SKM-1 treated with dmso at 0.1 percent for 144 hours (cell line): Measurements from ENCODE around the gene HSPB8.
"Not testable (repeated sequence)": the region's sequence is repeated elsewhere in the genome, so short reads cannot be mapped to it uniquely, and the experiment has no call there.

Source experiments
- DNase-seq: peaks from one replicate; lab custom pipeline; 2025; ENCODE audit not compliant: unreplicated experiment; lab: John Stamatoyannopoulos, UW

HSPB8 gene

DNA sequence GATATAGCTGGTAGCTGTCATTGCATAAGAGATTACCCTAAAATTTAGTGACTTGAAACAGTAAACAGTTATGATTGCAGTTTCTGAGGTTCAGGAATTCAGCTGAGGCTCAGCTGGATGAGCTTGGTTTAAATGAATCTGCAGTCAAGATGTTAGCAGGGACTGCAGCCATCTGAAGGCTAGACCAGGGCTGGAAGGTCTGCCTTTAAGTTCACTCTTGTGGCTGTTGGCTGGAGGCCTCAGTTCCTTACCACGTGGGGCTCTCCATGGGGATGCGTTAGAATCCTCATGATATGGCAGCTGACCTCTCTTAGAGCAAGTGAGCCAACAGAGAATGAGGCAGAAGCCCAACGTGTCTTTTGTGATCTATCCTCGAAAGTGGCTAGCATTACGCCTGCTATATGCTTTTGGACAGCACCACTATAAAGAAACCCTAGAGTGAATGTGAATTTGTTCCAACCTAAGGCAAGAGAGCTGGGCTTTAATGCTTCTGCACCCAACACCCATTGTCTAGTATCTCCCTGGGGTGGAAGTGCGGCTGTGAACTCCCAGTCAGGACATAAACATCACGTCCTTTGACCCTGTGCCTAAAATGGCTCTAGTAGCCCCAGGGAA is 26.0 kb downstream of the HSPB8 start:
- no peak for DNase-seq

- no peak for DNase-seq
Observed at GRCh38 chr12:119206348-119207062, 27.8 kb downstream of the HSPB8 start.

GRCh38 chr12:119207063-119207560 is 28.4 kb downstream of the HSPB8 start:
- DNase-seq, result no peak

DNA sequence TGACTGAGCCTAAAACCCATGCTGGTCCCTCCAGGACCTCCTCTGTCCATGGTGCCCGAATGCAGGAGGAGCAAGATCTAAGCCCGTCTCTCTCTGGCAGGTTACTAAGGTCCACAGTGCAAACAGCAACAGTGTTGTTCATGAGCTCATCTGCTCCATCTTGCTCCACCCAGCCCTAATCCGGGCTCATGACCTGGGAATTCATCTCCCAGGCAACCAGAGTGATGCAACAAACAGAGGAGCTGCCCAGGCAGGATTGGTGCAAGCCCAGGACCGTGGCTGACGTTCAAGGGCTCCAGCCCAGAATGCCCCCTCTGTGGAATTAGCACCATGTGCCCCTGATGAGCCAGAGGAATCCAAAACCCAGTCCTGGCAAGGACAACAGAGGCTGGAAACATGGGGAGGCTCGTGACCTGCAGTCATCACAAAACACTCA is 29.9 kb downstream of the HSPB8 start:
- no peak for DNase-seq

DNA sequence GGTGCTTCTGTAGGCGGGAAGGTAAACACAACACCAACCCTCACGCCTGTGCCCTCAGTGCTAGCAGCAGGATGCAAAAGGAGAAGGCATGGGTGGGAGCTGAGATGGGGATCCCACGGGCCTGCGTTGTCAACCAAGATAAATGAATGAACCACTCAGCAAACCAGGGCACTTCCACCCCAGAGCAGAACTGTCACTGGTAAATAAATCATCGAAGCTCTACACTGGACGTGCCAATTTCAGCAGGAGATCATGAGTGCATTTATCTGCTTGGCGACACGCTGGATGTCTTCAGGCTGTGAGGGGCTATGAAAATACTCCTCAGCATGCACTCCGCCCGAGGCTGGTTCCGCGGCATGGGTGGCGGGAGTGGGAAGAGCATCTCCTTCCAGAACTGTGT is 33.2 kb downstream of the HSPB8 start:
- DNase-seq, result no peak

- no peak for DNase-seq
Observed at GRCh38 chr12:119216084-119216483, 37.4 kb downstream of the HSPB8 start.

- DNase-seq, result not testable (repeated sequence)
Observed at GRCh38 chr12:119218875-119219274, 40.1 kb downstream of the HSPB8 start.

GRCh38 chr12:119222222-119222951 is 43.7 kb downstream of the HSPB8 start:
- no peak for DNase-seq

GRCh38 chr12:119225454-119225853 is 46.7 kb downstream of the HSPB8 start:
- no peak for DNase-seq

DNA sequence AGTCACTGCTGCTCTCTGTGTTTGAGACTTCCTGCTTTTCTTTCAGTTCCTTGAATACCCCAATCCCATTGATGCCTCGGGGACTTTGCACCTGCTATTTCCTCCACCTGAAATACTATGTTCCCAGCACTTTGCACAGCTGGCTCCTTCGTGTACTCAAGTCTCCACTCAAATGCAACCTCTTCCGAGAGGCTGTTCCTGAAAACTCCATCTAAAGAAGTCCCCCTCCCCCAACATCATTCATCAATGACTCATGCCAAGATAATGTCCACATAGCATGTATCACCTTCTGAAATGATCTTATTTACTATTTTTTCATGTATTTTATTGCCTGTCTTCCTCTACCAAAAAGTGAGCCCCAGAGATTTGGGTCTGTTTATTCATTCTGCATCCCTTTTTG is 48.6 kb downstream of the HSPB8 start:
- DNase-seq, result no peak

DNA sequence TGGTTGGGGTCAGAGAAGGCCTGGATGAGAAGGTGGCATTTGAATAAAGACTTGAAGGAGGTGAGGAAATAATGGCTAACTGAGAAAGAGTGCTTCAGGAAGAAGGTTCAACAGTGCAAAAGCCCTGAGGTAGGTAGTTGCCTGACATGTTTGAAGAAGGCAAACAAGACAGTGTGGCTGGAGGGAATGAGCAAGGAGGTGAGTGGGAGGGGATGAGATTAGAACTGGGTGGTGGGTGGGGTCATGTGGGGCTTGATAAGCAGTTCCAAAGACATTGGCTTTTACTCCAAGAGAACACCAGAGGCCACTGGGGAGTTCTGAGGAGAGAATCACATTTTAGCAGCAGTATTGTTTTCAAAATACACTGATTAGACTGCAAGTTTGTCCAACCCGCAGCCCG is 50.5 kb downstream of the HSPB8 start:
- no peak for DNase-seq

- no peak for DNase-seq
Observed at GRCh38 chr12:119229837-119230236, 51.1 kb downstream of the HSPB8 start.

GRCh38 chr12:119230807-119231206 is 52.1 kb downstream of the HSPB8 start:
- no peak for DNase-seq

DNA sequence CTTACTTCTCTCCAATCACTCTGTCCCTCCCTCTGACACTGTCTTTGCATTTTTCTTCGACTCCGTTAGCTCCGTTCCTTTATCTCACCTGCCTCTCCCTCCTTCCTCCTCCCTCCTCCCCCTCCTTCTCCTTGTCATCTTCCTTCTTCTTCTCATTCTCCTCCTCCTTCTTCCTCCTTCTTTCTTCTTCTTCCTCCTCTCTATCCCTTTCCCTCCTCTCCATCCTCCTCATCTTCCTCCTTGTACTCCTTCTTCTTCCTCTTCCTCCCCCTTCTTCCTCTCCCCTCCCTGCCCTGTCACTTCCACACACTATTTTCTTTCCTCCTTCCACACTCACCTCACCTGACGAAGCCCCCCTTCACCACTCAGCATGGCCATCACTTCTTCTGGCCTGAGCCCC is 53.0 kb downstream of the HSPB8 start:
- DNase-seq, result no peak

DNA sequence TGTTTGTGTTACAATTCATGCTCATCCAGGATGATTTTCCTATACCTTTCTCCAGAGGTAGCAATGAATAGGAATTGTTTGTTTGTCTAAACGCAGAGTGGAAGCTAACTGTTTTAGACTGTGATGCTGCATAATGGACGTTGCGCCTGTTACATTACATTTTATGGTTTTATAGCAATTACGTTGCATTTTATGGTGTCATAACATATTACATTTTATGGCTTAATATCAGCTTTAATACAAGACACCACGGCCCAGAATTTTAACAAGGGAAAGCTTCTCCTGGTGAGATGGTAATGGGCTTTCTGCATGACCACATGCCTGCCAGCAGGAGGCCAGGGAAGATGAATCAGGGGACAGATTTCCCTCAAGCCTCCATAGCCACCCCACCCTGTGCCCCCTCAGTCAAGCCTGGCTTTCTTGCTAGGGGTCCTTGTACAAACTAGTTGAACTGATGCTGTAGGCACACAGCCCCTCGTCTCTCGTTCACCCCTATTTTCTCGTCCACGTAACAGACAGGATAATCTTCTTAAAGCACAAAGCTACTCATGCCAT is 56.5 kb downstream of the HSPB8 start:
- DNase-seq, result no peak

GRCh38 chr12:119236372-119236771 is 57.6 kb downstream of the HSPB8 start:
- no peak for DNase-seq

DNA sequence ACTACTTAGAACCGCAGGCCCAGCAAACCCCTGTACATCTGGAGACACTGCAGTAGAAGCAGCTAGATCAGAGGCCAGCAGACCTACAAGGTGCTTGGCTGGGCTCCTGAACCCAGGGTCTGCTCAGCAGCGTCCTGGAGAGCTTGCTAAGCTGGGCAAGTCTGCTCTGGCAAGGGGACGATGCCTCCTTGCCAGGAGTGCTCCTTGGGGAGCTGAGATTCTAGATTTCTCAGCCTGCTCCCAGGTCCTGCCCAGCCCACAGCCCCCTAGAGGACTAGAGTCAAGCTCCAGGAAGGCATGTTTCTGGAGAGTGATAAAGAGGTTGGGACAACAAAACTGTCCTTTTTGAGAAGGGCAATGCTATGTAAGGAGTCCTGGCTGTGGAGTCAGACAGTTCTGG is 60.3 kb downstream of the HSPB8 start:
- no peak for DNase-seq

- DNase-seq, result no peak
Observed at GRCh38 chr12:119241049-119241448, 62.3 kb downstream of the HSPB8 start.

GRCh38 chr12:119241580-119242169 is 62.9 kb downstream of the HSPB8 start:
- no peak for DNase-seq
